Smooth muscle cell (in vitro differentiated cells): ENCODE measurements around the gene SPTB. TPM values are rescaled to one million over a fixed set of nuclear protein-coding genes. Genes with fewer than 3 reads are reported as not detected.

ENCODE experiments used
- DNase-seq: peaks from one replicate; lab custom pipeline; 2025; ENCODE audit not compliant: unreplicated experiment; lab: John Stamatoyannopoulos, UW
- H2AFZ ChIP-seq: fragments of 200-600 bp; sonication (generic); 2 replicates; pipeline ENCODE4 v1.6.0; 2016; ENCODE audit warnings: antibody characterized with exemption, low read depth, mild to moderate bottlenecking
- H3F3A ChIP-seq: fragments of 200-600 bp; sonication (generic); 2 replicates; pipeline ENCODE4 v1.6.0; 2017; ENCODE audit warnings: antibody characterized with exemption, low read depth
- H3K27ac ChIP-seq: fragments of 200-600 bp; sonication (generic); 2 replicates; pipeline ENCODE4 v1.5.1; 2016; ENCODE audit warnings: low read depth, mild to moderate bottlenecking
- H3K27me3 ChIP-seq: fragments of 200-600 bp; sonication (generic); 2 replicates; pipeline ENCODE4 v1.6.1; 2016; ENCODE audit warnings: low read depth, mild to moderate bottlenecking
- H3K36me3 ChIP-seq: fragments of 200-600 bp; sonication (generic); 2 replicates; pipeline ENCODE4 v1.5.1; 2016; ENCODE audit warnings: low read depth
- H3K4me1 ChIP-seq: fragments of 200-600 bp; sonication (generic); 2 replicates; pipeline ENCODE4 v1.5.1; 2016; ENCODE audit warnings: low read depth
- H3K4me2 ChIP-seq: fragments of 200-600 bp; sonication (generic); 2 replicates; pipeline ENCODE4 v1.6.0; 2016; ENCODE audit warnings: mild to moderate bottlenecking
- H3K4me3 ChIP-seq: fragments of 200-600 bp; sonication (generic); 2 replicates; pipeline ENCODE4 v1.5.1; 2016; ENCODE audit warnings: mild to moderate bottlenecking
- H3K79me2 ChIP-seq: fragments of 200-600 bp; sonication (generic); 2 replicates; pipeline ENCODE4 v1.6.0; 2016; ENCODE audit warnings: low read depth, mild to moderate bottlenecking
- H3K9ac ChIP-seq: fragments of 200-600 bp; sonication (generic); 2 replicates; pipeline ENCODE4 v1.6.0; 2016; ENCODE audit warnings: low read depth
- H3K9me3 ChIP-seq: fragments of 200-600 bp; sonication (generic); replicated peaks from 2 replicates; pipeline ENCODE4 v1.5.1; 2016; ENCODE audit warnings: low read depth
- H4K20me1 ChIP-seq: fragments of 200-600 bp; sonication (generic); 2 replicates; pipeline ENCODE4 v1.6.0; 2016; ENCODE audit warnings: low read depth
- WGBS: methylation state at CpG from one replicate; pipeline ENCODE4 v1.1.7; 2016; ENCODE audit warnings: low lambda C conversion rate; 5-methylcytosine and 5-hydroxymethylcytosine counted together
- polyA plus RNA-seq: library from polyadenylated mRNA; unstranded; fragments of >200 nt; fragmentation: Nextera tagmentation; extraction: Ambion mirVana; gene quantifications from 2 replicates; pipeline ENCODE4 v1.2.1, GENCODE V29; 2016
- total RNA-seq: library from RNA; depleted of rRNA; stranded (reverse); fragments of >200 nt; gene quantifications from 2 replicates; pipeline ENCODE4 v1.2.3, GENCODE V29; 2014
- TF ChIP-seq, protein P1 (sequence below): fragments of 200-600 bp; sonication (generic); IDR thresholded peaks from 2 replicates; pipeline ENCODE4 v1.5.1; 2017; ENCODE audit warnings: borderline replicate concordance, mild to moderate bottlenecking, antibody characterized with exemption; ENCODE audit not compliant: insufficient read depth, poor library complexity, severe bottlenecking

The SPTB gene
- total and polyA plus RNA-seq, 2 experiments from 2014 or later: 0.25 to 3.3 TPM

GRCh38 chr14:64768401-64769095 is 111.2 kb downstream of the SPTB start:
- Histone ChIP-seq H3K9me3 (no peaks in the 10 kb centered on the region), H3K36me3 (no peaks in the 10 kb centered on the region), H3K4me1 (peaks cover 12% of the 10 kb centered on the region), H3K79me2 (no peaks in the 10 kb centered on the region), H3K9ac (no peak overlapping the region), H3F3A (peaks cover 5% of the 10 kb centered on the region), H3K27ac (no peak overlapping the region), H4K20me1 (no peaks in the 10 kb centered on the region), H3K4me2 (no peak overlapping the region), H3K4me3 (no peak overlapping the region), H3K27me3 (no peaks in the 10 kb centered on the region), H2AFZ (no peak overlapping the region)
- no peak for DNase-seq
- WGBS: 70% methylated on average over 10 of the region's 13 CpGs
- TF ChIP-seq, protein P1, sequence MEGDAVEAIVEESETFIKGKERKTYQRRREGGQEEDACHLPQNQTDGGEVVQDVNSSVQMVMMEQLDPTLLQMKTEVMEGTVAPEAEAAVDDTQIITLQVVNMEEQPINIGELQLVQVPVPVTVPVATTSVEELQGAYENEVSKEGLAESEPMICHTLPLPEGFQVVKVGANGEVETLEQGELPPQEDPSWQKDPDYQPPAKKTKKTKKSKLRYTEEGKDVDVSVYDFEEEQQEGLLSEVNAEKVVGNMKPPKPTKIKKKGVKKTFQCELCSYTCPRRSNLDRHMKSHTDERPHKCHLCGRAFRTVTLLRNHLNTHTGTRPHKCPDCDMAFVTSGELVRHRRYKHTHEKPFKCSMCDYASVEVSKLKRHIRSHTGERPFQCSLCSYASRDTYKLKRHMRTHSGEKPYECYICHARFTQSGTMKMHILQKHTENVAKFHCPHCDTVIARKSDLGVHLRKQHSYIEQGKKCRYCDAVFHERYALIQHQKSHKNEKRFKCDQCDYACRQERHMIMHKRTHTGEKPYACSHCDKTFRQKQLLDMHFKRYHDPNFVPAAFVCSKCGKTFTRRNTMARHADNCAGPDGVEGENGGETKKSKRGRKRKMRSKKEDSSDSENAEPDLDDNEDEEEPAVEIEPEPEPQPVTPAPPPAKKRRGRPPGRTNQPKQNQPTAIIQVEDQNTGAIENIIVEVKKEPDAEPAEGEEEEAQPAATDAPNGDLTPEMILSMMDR: no peak

DNA sequence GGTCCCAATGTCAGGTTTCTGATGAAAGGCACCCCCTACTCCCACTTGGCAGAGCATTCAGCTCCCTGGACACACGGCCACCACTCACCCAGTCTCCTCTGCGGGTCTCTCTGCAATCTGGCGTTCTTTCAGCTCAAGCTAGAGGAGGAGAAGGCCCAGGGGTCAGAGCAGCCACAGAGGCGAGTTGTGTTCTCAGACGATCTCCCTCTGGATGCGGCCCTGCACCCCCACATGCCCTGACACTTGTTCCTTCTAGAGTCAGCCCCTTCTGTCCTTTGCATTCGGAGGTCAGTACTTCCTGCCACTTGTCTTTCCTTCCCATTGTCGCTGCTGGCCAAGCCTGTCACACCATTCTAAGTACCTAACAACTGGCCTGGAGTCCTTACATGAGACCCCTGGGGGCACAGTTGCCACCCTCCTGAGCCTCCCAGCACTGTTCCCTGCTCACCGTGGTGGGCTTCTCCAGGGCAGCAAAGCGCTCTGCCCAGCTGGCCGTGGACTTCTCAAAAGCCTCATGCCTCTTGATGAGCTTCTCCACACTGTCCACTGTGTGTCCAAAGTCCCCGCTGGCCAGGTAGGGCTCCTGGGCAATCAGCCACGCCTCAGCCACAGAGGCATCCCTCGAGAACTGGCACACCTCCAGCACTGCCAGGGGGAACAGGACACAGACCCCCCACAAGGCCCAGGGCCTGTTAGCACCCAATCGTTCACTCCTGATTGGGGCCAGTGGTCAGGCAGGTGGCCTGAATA is 112.3 kb downstream of the SPTB start:
- Histone ChIP-seq H4K20me1 (no peaks in the 10 kb centered on the region), H3K4me2 (no peak overlapping the region), H3K27me3 (no peaks in the 10 kb centered on the region), H3K4me3 (no peak overlapping the region), H2AFZ (no peak overlapping the region), H3K4me1 (peaks cover 23% of the 10 kb centered on the region), H3F3A (peaks cover 16% of the 10 kb centered on the region), H3K79me2 (no peaks in the 10 kb centered on the region), H3K9me3 (no peaks in the 10 kb centered on the region), H3K27ac (no peak overlapping the region), H3K9ac (no peak overlapping the region), H3K36me3 (no peaks in the 10 kb centered on the region)
- TF ChIP-seq, protein P1: no peak
- DNase-seq: no peak
- 93% methylated on average over 15 of the region's 15 CpGs for WGBS

DNA sequence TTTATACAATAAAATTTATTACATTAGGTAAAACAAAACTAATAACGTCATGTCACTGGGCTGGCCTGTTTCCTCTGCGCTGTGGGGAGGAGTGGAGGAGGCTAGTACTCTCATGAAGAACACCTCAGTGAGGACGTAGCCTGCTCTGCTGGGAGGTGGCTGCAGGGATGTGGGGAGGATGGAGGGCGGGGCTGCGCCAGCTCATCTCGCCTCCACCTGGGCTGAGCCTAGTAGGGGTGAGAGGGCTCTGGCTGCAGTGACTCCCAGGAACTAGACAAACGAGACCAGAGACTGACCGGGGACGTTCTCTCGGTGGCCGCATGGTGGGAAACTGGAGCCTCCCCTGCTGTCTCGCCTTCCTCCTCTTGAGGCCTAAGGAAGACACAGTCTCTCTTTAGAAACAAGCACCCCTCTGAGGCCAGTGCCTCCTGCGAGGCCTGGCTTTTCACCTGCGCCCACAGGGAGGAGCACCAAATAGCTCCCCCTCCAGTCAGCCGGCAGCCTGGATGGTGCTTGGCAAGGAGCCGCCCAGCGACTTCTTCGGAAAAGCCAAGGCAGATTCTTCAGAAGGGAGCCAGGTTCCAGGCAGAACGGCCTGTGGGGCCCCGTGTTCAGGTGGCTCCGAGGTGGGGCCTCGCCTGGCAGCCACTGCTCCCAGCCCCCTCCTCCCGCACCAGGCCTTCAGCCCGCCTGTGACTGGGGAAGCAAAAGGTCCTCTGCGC is 113.1 kb downstream of the SPTB start:
- TF ChIP-seq, protein P1: no peak
- no peak for DNase-seq
- no peak overlapping the region for H3K27ac ChIP-seq
- H3K9me3 ChIP-seq: no peaks in the 10 kb centered on the region
- H3K4me2 ChIP-seq: no peak overlapping the region
- H3K79me2 ChIP-seq: no peaks in the 10 kb centered on the region
- H3F3A ChIP-seq: peaks cover 20% of the 10 kb centered on the region
- H3K9ac ChIP-seq: no peak overlapping the region
- 67% methylated on average over 22 of the region's 25 CpGs for WGBS
- no peaks in the 10 kb centered on the region for H4K20me1 ChIP-seq
- H2AFZ ChIP-seq: no peak overlapping the region
- no peaks in the 10 kb centered on the region for H3K27me3 ChIP-seq
- H3K4me3 ChIP-seq: no peak overlapping the region
- peaks cover 30% of the 10 kb centered on the region for H3K4me1 ChIP-seq
- no peaks in the 10 kb centered on the region for H3K36me3 ChIP-seq
